ENCODE data around the gene ATP2B2.

The ATP2B2 gene

DNA sequence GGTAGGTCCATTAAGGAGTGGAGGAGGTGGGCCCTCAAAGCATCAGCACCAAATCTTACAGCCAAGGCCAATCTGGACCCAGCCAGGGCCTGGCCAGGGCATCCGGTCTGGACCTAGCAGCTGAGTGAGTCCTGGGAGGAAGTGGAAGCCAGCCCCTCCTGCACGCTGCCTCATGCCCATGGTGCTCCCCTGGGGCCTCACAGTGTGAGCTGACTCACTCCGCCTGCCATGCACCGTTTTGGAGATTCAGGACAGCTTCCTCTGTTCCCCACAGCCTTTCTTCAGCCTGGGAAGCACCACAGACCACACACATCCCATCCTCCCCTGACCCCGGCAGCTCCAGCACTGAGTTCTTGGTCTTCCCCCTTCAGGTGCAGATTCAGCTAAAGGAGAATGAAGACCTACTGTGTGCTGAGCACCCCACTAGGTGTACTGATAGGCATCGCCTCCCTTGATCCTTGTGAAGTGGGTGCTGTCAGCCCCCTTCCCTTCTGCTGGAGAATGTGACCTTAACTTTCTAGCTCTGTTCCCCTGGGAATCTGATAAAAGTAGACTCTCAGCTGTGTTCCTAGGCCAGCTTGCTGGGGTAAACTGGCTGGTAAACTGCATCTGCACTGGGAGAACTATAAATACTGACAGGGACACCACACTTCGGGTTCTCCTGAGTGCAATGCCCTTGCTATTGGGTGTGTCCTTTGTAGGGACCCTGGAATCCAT is 147.6 kb downstream of the ATP2B2 start:
- Mint-ChIP-seq H3K27ac (peak overlapping the region; percentile 11), H3K4me1 (peaks cover 61% of the 10 kb centered on the region), H3K36me3 (no peaks in the 10 kb centered on the region), H3K4me3 (no peak overlapping the region), H3K27me3 (no peaks in the 10 kb centered on the region), H3K9me3 (no peaks in the 10 kb centered on the region)
- peak; percentile 95 for ATAC-seq

DNA sequence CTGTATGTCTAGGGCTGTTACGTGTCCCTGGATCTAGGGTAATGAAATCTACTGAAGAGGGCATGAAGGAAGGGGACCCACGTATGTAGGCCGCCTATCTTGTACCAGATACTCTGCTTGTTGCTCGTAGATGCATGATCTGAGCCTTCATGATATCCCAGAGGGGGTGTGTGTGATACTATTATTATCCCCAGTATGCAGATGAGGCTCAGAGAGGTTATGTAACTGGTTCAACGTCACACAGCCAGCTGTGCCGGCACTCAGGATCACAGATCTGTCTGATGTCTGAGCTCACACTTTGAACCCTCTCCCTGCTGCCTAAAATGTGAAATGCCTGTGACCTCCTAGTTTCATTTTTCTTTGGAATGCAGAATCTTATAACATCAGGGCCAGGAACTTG is 148.3 kb downstream of the ATP2B2 start:
- Mint-ChIP-seq H3K27me3 (no peaks in the 10 kb centered on the region), H3K4me3 (no peak overlapping the region), H3K4me1 (peaks cover 68% of the 10 kb centered on the region), H3K27ac (peak overlapping the region; percentile 13), H3K9me3 (no peaks in the 10 kb centered on the region), H3K36me3 (no peaks in the 10 kb centered on the region)
- no peak for ATAC-seq

DNA sequence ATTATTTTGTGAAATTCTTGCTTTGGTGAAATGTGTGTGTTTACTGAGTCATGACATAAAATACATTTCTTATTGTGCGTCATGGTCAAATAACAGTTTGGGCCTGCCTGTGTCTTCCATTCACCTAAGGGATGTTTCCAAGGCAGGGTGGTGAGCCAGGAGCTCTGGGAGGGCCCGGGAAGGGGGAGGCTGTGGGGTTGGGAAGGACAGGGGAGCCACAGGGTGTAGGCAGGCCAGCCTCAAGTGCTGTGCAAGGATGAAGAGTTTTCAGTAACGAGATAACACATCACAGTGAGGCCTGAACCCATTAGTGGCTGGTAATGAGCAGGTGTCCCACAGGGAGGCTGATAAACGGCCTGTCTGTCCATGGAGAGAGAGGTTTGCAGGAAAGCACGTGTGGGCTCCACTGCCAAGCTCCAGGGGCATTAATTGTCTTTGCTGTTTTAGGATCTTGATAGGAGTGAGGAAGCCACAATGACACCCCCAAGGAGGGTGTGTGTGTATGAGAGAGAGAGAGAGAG is 148.9 kb downstream of the ATP2B2 start:
- no peak for ATAC-seq
- no peaks in the 10 kb centered on the region for H3K36me3 Mint-ChIP-seq
- peak overlapping the region; percentile 13 for H3K27ac Mint-ChIP-seq
- no peak overlapping the region for H3K4me3 Mint-ChIP-seq
- no peaks in the 10 kb centered on the region for H3K9me3 Mint-ChIP-seq
- H3K27me3 Mint-ChIP-seq: no peaks in the 10 kb centered on the region
- H3K4me1 Mint-ChIP-seq: peaks cover 65% of the 10 kb centered on the region

DNA sequence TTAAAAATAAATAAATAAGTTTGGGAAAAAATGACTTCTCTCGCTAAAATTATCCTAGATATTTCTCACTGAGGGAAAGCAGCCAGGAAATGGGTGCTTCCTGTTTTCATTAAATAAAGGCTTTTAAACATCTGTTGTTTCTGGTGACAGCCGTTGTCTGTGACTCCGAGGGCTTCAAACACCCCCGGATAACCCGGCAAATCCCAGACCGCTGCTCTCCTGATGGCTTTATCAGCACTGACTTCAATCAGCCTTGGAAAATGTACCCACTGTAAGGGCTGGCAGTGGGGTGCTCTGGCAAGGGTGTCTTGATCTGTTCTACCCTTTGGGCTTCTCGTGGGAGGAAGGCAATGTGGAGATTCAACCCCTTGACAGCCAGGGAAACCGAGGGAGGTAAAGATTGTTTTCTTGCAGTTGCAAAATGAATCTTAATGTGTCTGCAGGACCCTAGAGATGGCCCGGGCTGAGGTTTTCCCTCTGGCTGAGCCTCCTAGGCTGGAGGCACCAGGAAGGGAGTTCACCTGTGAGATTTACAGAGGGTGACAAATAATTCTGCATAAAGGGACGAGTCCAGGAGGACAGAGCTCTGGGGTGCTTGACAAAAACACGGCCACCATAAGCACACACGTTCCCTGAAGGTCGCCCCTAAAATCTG is 150.9 kb downstream of the ATP2B2 start:
- Mint-ChIP-seq H3K4me3 (no peak overlapping the region), H3K27ac (no peak overlapping the region), H3K27me3 (no peaks in the 10 kb centered on the region), H3K36me3 (no peaks in the 10 kb centered on the region), H3K9me3 (no peaks in the 10 kb centered on the region), H3K4me1 (peaks cover 60% of the 10 kb centered on the region)
- no peak for ATAC-seq

DNA sequence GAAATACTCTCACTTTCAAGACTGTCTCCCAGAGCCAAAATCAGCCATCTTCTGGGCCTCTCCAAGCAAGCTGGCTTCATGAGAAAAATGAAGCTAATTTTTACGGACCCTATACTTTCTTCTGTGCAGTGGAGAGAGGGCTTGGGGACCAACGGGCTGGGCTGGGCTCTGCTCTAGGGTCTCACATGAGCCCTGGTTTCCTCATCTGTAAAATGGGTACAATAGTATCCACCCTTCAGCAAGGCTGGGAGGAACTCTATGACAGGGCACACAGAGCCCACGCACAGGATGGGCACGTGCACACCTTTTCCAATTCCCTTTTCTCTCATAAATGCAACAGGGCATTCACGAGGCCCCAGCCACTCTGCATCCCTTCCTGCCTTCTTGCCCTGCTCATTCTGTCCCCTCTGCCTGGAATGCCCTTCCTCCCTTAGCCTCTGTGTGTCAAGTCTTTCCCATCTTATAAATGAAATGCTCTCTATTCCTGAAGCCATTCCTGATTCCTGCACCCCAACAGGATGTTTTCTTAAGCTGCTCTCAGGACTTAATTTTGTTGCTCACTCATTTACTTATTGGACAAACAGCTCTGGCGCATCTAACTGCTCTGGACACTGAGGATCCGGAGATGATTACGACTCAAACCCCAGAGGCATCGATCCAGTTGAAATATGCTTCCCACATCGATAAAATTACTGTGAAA is 151.6 kb downstream of the ATP2B2 start:
- H3K4me1 Mint-ChIP-seq: peaks cover 60% of the 10 kb centered on the region
- no peak for ATAC-seq
- H3K9me3 Mint-ChIP-seq: no peaks in the 10 kb centered on the region
- H3K36me3 Mint-ChIP-seq: no peaks in the 10 kb centered on the region
- no peak overlapping the region for H3K27ac Mint-ChIP-seq
- no peaks in the 10 kb centered on the region for H3K27me3 Mint-ChIP-seq
- H3K4me3 Mint-ChIP-seq: no peak overlapping the region

DNA sequence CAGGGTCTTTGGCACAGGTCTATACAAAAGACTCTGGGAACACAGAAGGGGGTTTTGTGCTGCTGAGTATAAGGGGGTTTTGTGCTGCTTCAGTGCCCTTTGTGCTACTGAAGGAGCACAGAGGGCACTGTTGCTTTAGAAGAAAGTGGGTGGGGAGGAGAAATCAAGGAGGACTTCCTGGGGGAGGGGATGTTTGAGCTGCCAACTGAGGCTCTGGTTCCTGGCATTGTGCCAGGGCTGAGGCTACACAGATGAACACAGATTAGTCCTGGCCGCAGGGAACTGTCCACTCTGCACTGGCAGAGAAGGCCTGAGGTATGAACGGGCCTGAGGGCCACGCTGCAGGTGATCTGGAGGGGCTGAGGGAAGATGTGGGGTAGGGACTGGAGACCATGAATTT is 152.2 kb downstream of the ATP2B2 start:
- peaks cover 59% of the 10 kb centered on the region for H3K4me1 Mint-ChIP-seq
- no peak overlapping the region for H3K4me3 Mint-ChIP-seq
- ATAC-seq: no peak
- H3K36me3 Mint-ChIP-seq: no peaks in the 10 kb centered on the region
- H3K9me3 Mint-ChIP-seq: no peaks in the 10 kb centered on the region
- H3K27ac Mint-ChIP-seq: no peak overlapping the region
- H3K27me3 Mint-ChIP-seq: no peaks in the 10 kb centered on the region

DNA sequence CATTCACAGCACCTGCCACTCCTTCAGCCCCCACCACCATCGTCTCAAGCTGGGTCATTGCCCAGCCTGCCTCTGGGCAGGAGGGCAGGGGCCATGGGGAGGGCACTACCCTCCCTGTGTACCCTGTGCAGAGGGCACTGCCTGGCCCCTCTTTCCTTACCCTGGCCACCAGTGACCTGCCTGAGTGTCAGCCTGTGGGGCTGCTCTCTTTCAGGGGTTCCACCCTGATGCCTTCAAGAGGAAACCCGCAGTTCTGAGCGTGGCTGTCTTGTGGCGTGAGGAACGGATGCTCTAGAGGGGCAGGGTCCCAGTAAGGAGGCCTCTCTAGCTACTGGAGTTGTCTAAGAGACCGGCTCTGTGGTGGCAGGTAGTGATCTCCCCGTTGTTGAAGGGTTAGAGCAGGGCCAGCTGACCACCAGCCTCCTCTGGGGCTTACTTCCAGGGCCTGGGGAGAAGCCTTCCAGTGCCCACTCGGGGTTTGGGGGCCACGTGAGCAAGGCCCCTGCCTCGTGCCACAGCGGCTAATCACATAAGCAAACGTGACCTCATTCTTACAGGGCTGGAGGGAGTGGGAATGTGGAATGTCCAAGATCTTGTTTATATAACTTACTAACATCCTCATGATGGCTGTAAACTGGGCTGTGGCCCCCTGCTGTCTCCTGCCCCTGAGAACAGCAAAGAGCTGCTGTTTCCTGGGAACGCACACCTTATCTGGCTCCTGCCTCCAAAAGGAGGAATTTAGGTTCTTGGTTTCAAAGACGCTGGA is 153.1 kb downstream of the ATP2B2 start:
- H3K36me3 Mint-ChIP-seq: no peaks in the 10 kb centered on the region
- H3K27me3 Mint-ChIP-seq: no peaks in the 10 kb centered on the region
- H3K4me1 Mint-ChIP-seq: peaks cover 51% of the 10 kb centered on the region
- no peaks in the 10 kb centered on the region for H3K9me3 Mint-ChIP-seq
- H3K4me3 Mint-ChIP-seq: no peak overlapping the region
- peak; percentile 26 for ATAC-seq
- H3K27ac Mint-ChIP-seq: peak overlapping the region; percentile 31

DNA sequence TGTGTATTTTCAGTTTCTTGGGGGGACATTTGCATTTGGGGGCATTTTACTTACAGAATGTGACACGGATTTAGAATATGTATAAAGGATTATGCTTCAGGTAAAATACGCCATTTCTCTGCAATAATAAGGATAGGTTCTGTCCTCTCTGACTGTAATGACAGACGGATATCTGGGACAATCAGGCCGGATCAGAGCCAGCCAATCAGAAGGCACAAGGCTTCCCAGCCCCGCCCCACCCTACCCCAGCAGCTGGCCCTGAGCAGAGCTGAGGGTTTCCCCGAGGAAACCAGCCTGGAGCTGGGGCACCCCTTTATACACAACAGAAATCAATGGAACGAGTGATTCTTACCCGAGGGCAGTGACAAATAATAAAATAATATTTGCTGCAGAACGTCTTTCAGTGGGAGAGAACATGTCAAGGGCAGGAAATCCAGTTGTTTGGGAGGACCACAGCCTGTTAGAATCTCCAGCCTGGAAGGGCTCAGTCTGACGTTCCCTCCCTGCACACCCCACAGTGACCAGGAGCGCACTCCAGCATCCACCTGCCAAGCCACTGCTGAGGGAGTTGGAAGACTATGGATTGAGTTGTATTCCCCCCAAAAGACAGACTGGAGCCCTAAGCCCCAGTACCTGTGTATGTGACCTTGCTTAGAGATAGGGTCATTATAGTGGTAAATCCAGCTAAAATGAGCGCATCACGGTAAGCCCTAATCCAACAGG is 154.2 kb downstream of the ATP2B2 start:
- no peak for ATAC-seq
- H3K27ac Mint-ChIP-seq: no peak overlapping the region
- no peaks in the 10 kb centered on the region for H3K36me3 Mint-ChIP-seq
- H3K4me3 Mint-ChIP-seq: no peak overlapping the region
- no peaks in the 10 kb centered on the region for H3K9me3 Mint-ChIP-seq
- H3K4me1 Mint-ChIP-seq: peaks cover 39% of the 10 kb centered on the region
- no peaks in the 10 kb centered on the region for H3K27me3 Mint-ChIP-seq

DNA sequence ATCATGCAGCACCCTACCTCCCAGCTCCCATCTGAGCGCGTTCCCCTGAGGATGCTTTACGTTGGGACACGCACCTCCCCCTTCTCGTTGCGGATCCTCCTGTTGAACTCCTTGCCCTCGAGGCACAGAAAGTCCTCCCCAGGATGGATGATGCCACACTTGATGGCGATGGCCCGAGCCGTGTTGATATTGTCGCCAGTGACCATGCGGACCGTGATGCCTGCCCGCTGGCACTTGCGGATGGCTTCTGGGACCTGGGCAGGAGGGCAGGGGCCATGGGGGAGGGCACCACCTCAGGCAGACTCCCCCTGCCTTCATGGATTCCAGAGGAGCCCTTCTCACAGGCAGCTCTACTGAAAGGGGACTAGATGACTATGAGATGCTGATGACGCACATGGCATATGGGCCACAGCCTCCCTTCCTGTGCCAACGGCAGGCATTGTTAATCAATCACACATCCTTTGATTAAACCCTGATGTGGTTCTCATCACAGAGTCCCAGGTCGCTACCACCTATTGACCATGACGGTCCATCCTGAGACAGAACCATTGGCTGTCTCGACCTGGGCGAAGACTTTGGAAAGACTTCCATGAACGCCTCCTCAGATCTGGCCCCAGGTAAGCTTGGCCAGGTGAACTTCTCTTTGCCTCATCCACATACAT is 154.9 kb downstream of the ATP2B2 start:
- H3K27ac Mint-ChIP-seq: no peak overlapping the region
- no peak for ATAC-seq
- H3K36me3 Mint-ChIP-seq: no peaks in the 10 kb centered on the region
- H3K9me3 Mint-ChIP-seq: no peaks in the 10 kb centered on the region
- peaks cover 37% of the 10 kb centered on the region for H3K4me1 Mint-ChIP-seq
- H3K27me3 Mint-ChIP-seq: no peaks in the 10 kb centered on the region
- H3K4me3 Mint-ChIP-seq: no peak overlapping the region

DNA sequence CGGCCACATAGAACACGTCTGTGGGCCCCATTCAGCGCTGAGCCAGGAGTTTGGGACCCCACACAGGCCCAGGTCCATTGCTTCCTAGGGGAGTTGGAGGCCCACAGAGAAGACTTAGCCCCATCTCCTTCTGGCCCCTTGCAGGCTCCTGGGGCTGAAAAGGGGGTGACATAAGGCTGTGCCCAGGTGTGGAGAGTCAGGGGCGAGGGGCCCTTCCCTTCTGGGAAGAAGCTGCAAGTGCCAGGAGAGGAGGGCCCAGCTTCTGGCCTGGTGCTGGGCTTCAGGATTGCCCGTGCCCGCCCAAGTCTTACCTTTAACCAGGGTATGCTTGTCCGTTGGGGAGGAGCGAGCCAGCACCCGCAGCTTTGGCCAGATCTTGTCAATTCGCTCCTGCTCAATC is 155.6 kb downstream of the ATP2B2 start:
- Mint-ChIP-seq H3K9me3 (no peaks in the 10 kb centered on the region), H3K4me3 (no peak overlapping the region), H3K27me3 (no peaks in the 10 kb centered on the region), H3K27ac (no peak overlapping the region), H3K36me3 (no peaks in the 10 kb centered on the region), H3K4me1 (peaks cover 35% of the 10 kb centered on the region)
- no peak for ATAC-seq

DNA sequence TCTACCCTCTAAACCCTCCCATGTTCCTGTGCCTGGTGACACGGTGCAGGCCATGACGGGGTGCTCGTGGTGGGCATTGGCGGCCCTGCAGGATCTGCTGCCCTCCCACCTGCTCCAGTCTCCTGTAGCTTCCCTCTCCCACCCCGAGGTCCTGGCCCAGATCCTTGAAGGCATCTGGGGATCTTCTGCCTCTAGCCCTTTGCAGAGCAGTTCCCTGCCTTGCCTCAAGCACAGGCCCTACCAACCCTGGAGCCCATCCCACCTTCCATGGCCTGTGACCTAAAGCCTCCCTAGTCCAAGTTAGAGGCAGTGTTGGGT is 157.0 kb downstream of the ATP2B2 start:
- Mint-ChIP-seq H3K27ac (no peak overlapping the region), H3K4me3 (no peak overlapping the region), H3K9me3 (no peaks in the 10 kb centered on the region), H3K36me3 (no peaks in the 10 kb centered on the region), H3K4me1 (peaks cover 29% of the 10 kb centered on the region), H3K27me3 (peaks cover 11% of the 10 kb centered on the region)
- ATAC-seq: no peak

DNA sequence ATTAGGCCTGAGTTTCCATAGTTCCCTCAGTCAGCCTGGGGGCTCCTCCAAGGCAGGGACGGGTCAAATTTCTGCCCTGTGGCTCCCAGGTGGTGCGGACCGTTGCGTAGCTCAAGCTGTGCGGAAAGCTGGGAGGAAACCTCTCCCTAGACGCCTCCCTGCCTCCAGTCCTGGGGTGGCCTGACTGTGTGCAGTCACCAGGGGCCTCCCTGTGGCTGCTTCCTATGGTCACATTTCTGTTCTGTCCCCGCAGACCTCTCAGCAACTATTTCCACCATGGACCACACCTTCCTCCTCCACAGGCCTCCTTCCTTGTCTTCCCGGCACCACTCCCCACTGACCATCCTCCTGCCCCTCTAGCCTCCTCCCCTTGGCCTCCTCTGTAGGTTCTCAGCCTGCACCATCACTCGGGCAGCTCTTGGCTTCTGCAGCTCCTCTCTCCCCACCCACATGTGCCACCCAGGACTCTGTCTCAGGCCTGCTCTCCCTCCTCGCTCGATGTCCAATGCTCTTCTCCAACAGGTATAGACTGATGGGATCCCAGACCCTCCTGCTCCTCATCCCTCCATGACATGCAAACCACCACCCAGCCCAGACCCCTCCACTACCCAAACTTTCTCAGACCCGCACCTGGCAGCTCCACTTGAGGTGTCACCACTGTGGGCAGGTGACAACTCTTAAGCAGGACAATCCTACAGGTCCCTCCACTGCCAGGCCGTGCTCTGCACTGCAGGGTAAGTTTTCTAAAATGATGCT is 157.6 kb downstream of the ATP2B2 start:
- Mint-ChIP-seq H3K36me3 (no peaks in the 10 kb centered on the region), H3K9me3 (no peaks in the 10 kb centered on the region), H3K4me1 (peaks cover 23% of the 10 kb centered on the region), H3K27me3 (peaks cover 12% of the 10 kb centered on the region), H3K27ac (no peak overlapping the region), H3K4me3 (no peak overlapping the region)
- ATAC-seq: no peak

DNA sequence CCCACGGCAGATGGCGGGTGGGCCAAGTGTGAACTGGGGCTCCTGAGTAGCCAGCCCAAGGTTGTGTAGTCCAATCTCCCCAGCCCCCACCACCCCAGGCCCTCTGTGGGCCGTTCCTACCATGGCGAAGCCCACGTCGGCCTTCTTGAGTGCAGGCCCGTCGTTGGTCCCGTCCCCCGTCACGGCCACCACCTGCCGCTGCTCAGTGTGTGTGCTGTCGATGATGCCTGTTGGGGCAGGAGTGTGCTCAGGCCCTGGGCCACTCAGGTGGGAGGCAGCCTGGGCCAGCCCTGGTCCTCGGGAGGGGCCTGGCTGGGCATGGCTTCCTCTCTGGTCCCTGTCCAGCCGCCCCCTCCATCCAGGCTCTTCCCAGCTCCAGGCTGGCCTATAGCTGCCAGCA is 159.5 kb downstream of the ATP2B2 start:
- H3K4me3 Mint-ChIP-seq: no peak overlapping the region
- ATAC-seq: no peak
- H3K9me3 Mint-ChIP-seq: no peaks in the 10 kb centered on the region
- H3K27ac Mint-ChIP-seq: no peak overlapping the region
- H3K27me3 Mint-ChIP-seq: peaks cover 12% of the 10 kb centered on the region
- no peaks in the 10 kb centered on the region for H3K36me3 Mint-ChIP-seq
- peaks cover 13% of the 10 kb centered on the region for H3K4me1 Mint-ChIP-seq

Data from stimulated activated memory B cell treated with anti-CD40 and anti-IgM and Interleukin-4, amounts not matched to agents 10 μg/mL and 1 μg/mL and 100 μg/mL, for 72 hours (primary cell).